H9 (cell line): ENCODE results near the gene KAZN. TPM values are rescaled to one million over a fixed set of nuclear protein-coding genes. Genes with fewer than 3 reads are reported as not detected.

Experiments
- DNase-seq: peaks from one replicate; pipeline ENCODE4 v3.0.0-alpha.2; 2017
- H2AFZ ChIP-seq: one replicate; pipeline ENCODE4 v1.6.1; 2013; ENCODE audit warnings: mild to moderate bottlenecking, low read length, control low read depth, moderate library complexity
- H2AK5ac ChIP-seq: 2 replicates; pipeline ENCODE4 v1.6.1; 2013; ENCODE audit warnings: low read length, control low read depth, mixed read lengths; ENCODE audit not compliant: insufficient read length
- H2BK120ac ChIP-seq: one replicate; pipeline ENCODE4 v1.6.1; 2013; ENCODE audit warnings: low read depth, mild to moderate bottlenecking, low read length, control low read depth, inconsistent platforms; ENCODE audit not compliant: poor library complexity, severe bottlenecking
- H2BK12ac ChIP-seq: 2 replicates; pipeline ENCODE4 v1.6.1; 2013; ENCODE audit warnings: low read length, control low read depth, mixed read lengths, low read depth; ENCODE audit not compliant: insufficient read length
- H2BK15ac ChIP-seq: 2 replicates; pipeline ENCODE4 v1.6.1; 2013; ENCODE audit warnings: low read depth, low read length, control low read depth
- H2BK20ac ChIP-seq: one replicate; pipeline ENCODE4 v1.6.1; 2013; ENCODE audit warnings: low read depth, mild to moderate bottlenecking, low read length, control low read depth, inconsistent platforms; ENCODE audit not compliant: poor library complexity, severe bottlenecking
- H2BK5ac ChIP-seq: 2 replicates; pipeline ENCODE4 v1.6.1; 2013; ENCODE audit warnings: low read length, control low read depth, mixed read lengths; ENCODE audit not compliant: insufficient read length
- H3K14ac ChIP-seq: 2 replicates; pipeline ENCODE4 v1.6.1; 2013; ENCODE audit warnings: low read length, control low read depth; ENCODE audit not compliant: insufficient read depth
- H3K18ac ChIP-seq: 2 replicates; pipeline ENCODE4 v1.6.1; 2013; ENCODE audit warnings: low read depth, mild to moderate bottlenecking, mixed read lengths, low read length, control low read depth; ENCODE audit not compliant: insufficient read length
- H3K23ac ChIP-seq: 2 replicates; pipeline ENCODE4 v1.6.1; 2013; ENCODE audit warnings: low read length, control low read depth, mixed read lengths, low read depth; ENCODE audit not compliant: insufficient read length
- H3K23me2 ChIP-seq: 2 replicates; pipeline ENCODE4 v1.6.1; 2013; ENCODE audit warnings: low read depth, mild to moderate bottlenecking, mixed read lengths, low read length, control low read depth; ENCODE audit not compliant: insufficient read length, poor library complexity, severe bottlenecking
- H3K27ac ChIP-seq: 2 replicates; pipeline ENCODE4 v1.5.1; 2013; ENCODE audit warnings: low read length, control low read depth, mixed read lengths, low read depth; ENCODE audit not compliant: insufficient read length
- H3K27me3 ChIP-seq: 2 replicates; pipeline ENCODE4 v1.6.1; 2013; ENCODE audit warnings: low read length, control low read depth, inconsistent platforms; ENCODE audit not compliant: insufficient read depth
- H3K4ac ChIP-seq: 2 replicates; pipeline ENCODE4 v1.6.1; 2013; ENCODE audit warnings: low read depth, mild to moderate bottlenecking, control low read depth, inconsistent platforms, low read length, moderate library complexity
- H3K4me1 ChIP-seq: 2 replicates; pipeline ENCODE4 v1.6.1; 2013; ENCODE audit warnings: low read length, control low read depth, inconsistent platforms; ENCODE audit not compliant: insufficient read depth
- H3K4me2 ChIP-seq: 2 replicates; pipeline ENCODE4 v1.6.1; 2013; ENCODE audit warnings: low read length, control low read depth, mixed read lengths; ENCODE audit not compliant: insufficient read length, insufficient read depth
- H3K56ac ChIP-seq: 2 replicates; pipeline ENCODE4 v1.6.1; 2013; ENCODE audit warnings: low read depth, mild to moderate bottlenecking, mixed read lengths, low read length, control low read depth; ENCODE audit not compliant: insufficient read length
- H3K79me1 ChIP-seq: 2 replicates; pipeline ENCODE4 v1.6.1; 2013; ENCODE audit warnings: low read depth, mild to moderate bottlenecking, moderate library complexity, low read length, control low read depth, inconsistent platforms; ENCODE audit not compliant: insufficient read depth, poor library complexity, severe bottlenecking
- H3K79me2 ChIP-seq: 2 replicates; pipeline ENCODE4 v1.6.1; 2013; ENCODE audit warnings: low read length, control low read depth, inconsistent platforms; ENCODE audit not compliant: insufficient read depth
- H3K9ac ChIP-seq: 2 replicates; pipeline ENCODE4 v1.6.1; 2013; ENCODE audit warnings: low read length, control low read depth, mixed read lengths; ENCODE audit not compliant: insufficient read length; ENCODE audit errors: extremely low read depth
- H3K9me3 ChIP-seq: one replicate; pipeline ENCODE4 v1.6.1; 2013; ENCODE audit warnings: low read depth, low read length, inconsistent platforms; ENCODE audit not compliant: control insufficient read depth
- H3T11ph ChIP-seq: one replicate; pipeline ENCODE4 v1.6.1; 2013; ENCODE audit warnings: mild to moderate bottlenecking, low read length, control low read depth, inconsistent platforms
- H4K20me1 ChIP-seq: one replicate; pipeline ENCODE4 v1.6.1; 2013; ENCODE audit not compliant: control insufficient read depth, insufficient read length, insufficient read depth
- H4K5ac ChIP-seq: 2 replicates; pipeline ENCODE4 v1.6.1; 2013; ENCODE audit warnings: low read depth, mild to moderate bottlenecking, mixed read lengths, low read length, control low read depth; ENCODE audit not compliant: insufficient read length
- H4K8ac ChIP-seq: replicated peaks from 2 replicates; pipeline ENCODE4 v1.6.1; 2013; ENCODE audit warnings: low read length, control low read depth, mixed read lengths, low read depth; ENCODE audit not compliant: insufficient read length
- H4K91ac ChIP-seq: 2 replicates; pipeline ENCODE4 v1.6.1; 2013; ENCODE audit warnings: low read depth, mild to moderate bottlenecking, moderate library complexity, mixed read lengths, low read length, control low read depth; ENCODE audit not compliant: insufficient read length
- H3K27ac Mint-ChIP-seq, 3 experiments: 2 replicates in 2 of 3; 3 replicates in 1 of 3; pipeline ENCODE4 v1.8.0; 2020 to 2021; ENCODE audit warnings: mixed read lengths in 3 of 3, mild to moderate bottlenecking in 1 of 3, moderate library complexity in 1 of 3
- H3K27me3 Mint-ChIP-seq: 2 replicates; pipeline ENCODE4 v1.8.0; 2021; ENCODE audit warnings: low read depth, mild to moderate bottlenecking, moderate library complexity, mixed read lengths
- H3K36me3 Mint-ChIP-seq, 3 experiments: 2 replicates in 2 of 3; 3 replicates in 1 of 3; pipeline ENCODE4 v1.8.0; 2020 to 2021; ENCODE audit warnings: low read depth in 3 of 3, mixed read lengths in 3 of 3; ENCODE audit not compliant: insufficient read depth in 1 of 3
- H3K4me1 Mint-ChIP-seq, 2 experiments: 2 replicates each; pipeline ENCODE4 v1.8.0; 2020; ENCODE audit warnings: mixed read lengths in 2 of 2
- H3K4me3 Mint-ChIP-seq, 2 experiments: 2 replicates in 1 of 2; 3 replicates in 1 of 2; pipeline ENCODE4 v1.8.0; 2020 to 2021; ENCODE audit warnings: mild to moderate bottlenecking in 2 of 2, mixed read lengths in 2 of 2, moderate library complexity in 1 of 2
- H3K9me3 Mint-ChIP-seq, 2 experiments: 2 replicates in 1 of 2; 3 replicates in 1 of 2; pipeline ENCODE4 v1.8.0; 2020; ENCODE audit warnings: mild to moderate bottlenecking in 2 of 2, mixed read lengths in 2 of 2, moderate library complexity in 1 of 2
- CTCF ChIP-seq: fragments of 200-600 bp; sonication (generic); conservative IDR thresholded peaks from 3 replicates; pipeline ENCODE4 v1.8.0; 2021; ENCODE audit warnings: antibody characterized with exemption, mild to moderate bottlenecking
- WGBS: extraction: QIAGEN DNeasy Blood & Tissue Kit; methylation state at CpG from one replicate; pipeline ENCODE4 v1.1.7; 2013; ENCODE audit warnings: missing lambda C conversion rate, low lambda C conversion rate, mixed read lengths; ENCODE audit not compliant: insufficient read length; ENCODE audit errors: extremely low coverage; 5-methylcytosine and 5-hydroxymethylcytosine counted together
- total RNA-seq: library from RNA; stranded (reverse); gene quantifications from 2 replicates; pipeline ENCODE4 v1.2.1, GENCODE V29; 2021

KAZN gene
- total RNA-seq, 1 experiment from 2014 or later, result 7.6 TPM

GRCh38 chr1:14604414-14604813, 5.9 kb downstream of the KAZN start:
- no peak for TF ChIP-seq CTCF
- Histone ChIP-seq H3K14ac (no peak overlapping the region), H4K91ac (no peak overlapping the region), H3K4me1 (peaks cover 6% of the 10 kb centered on the region), H2BK15ac (no peak overlapping the region), H3T11ph (no peak overlapping the region), H3K23me2 (peaks cover 4% of the 10 kb centered on the region), H3K4ac (no peak overlapping the region), H4K8ac (no peak overlapping the region), H3K23ac (no peak overlapping the region), H4K5ac (no peak overlapping the region), H3K9me3 (no peaks in the 10 kb centered on the region), H2BK120ac (no peak overlapping the region), H3K27ac (no peak overlapping the region), H3K18ac (no peak overlapping the region), H3K79me1 (no peaks in the 10 kb centered on the region), H3K27me3 (peaks cover 9% of the 10 kb centered on the region; the same call in 1 of the 2 replicates), H3K4me2 (no peak overlapping the region), H3K9ac (no peak overlapping the region), H4K20me1 (no peaks in the 10 kb centered on the region), H2AFZ (no peak overlapping the region), H2BK12ac (no peak overlapping the region), H2BK20ac (no peak overlapping the region), H2AK5ac (no peak overlapping the region), H3K56ac (no peak overlapping the region), H2BK5ac (no peak overlapping the region), H3K79me2 (no peaks in the 10 kb centered on the region)
- Mint-ChIP-seq H3K9me3 (no peaks in the 10 kb centered on the region), H3K27me3 (peaks cover 20% of the 10 kb centered on the region), H3K36me3 (no peaks in the 10 kb centered on the region), H3K27ac (no peak overlapping the region), H3K4me1 (peaks cover 36 to 41% of the 10 kb centered on the region in 2 experiments), H3K4me3 (no peak overlapping the region)
- no peak for DNase-seq
- WGBS, result no CpG with 5 or more reads among the region's 5 CpGs
